ENCODE measurements around the gene NEK9.
"Not testable (repeated sequence)": the region's sequence is repeated elsewhere in the genome, so short reads cannot be mapped to it uniquely, and the experiment has no call there.

Gene NEK9

DNA sequence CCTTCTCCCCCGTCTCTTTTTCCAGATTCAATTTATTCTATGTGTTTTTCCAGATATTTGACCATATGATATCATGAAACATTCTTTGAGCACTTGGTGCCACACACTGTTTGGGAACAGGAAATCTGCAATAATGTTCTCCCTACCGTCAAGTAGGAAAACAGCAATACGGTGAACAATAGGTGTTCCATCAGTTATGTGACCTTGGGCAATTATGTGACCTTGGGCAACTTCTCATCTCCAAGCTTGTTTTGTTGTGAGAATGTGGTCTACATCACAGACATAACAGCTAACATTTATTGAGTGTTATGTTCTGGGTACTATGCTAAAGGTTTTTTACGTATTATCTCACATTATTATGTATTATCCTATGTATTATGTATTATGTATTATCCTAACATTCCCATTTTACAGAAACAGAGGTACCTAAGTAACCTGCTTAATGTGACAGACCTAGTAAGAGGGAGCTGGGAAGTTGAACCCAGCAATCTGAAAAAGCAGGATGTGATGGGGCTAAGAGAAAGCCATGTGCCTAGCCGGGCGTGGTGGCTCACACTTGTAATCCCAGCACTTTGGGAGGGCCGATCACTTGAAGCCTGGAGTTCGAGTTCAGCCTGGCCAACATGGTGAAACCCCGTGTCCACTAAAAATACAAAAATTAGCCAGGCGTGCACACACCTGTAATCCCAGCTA is 1.2 kb upstream of the NEK9 start:
- no peak overlapping the region for H3K9ac ChIP-seq (ENCODE audit: low read depth, low read length)
- peak overlapping the region; percentile 95 for H3K4me3 ChIP-seq (ENCODE audit: low read length)
- no peaks in the 10 kb centered on the region for H3K9me3 ChIP-seq (ENCODE audit: insufficient read depth, low read depth, low read length)
- no peaks in the 10 kb centered on the region for H3K27me3 ChIP-seq (ENCODE audit: insufficient read depth, low read length)
- 92% methylated on average over 9 of the region's 10 CpGs for WGBS
- H3K4me1 ChIP-seq (ENCODE audit: insufficient read depth, low read length), result peaks cover 17% of the 10 kb centered on the region
- H3K36me3 ChIP-seq (ENCODE audit: insufficient read depth, low read length), result peaks cover 13% of the 10 kb centered on the region; the same call in 1 of the 2 replicates
- no peak overlapping the region for H3K27ac ChIP-seq (ENCODE audit: low read depth, low read length)

DNA sequence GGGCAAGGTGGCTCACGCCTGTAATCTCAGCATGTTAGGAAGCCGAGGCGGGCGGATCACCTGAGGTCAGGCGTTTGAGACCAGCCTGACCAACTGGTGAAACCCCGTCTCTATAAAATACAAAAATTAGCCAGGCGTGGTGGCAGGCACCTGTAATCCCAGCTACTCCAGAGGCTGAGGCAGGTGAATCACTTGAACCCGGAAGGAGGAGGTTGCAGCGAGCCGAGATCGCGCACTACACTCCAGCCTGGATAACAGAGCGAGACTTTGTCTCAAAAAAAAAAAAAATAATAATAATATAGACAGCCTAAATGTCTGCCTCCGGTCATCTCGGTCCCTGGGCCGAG is 599 bp upstream of the NEK9 start:
- WGBS, result 53% methylated on average over 16 of the region's 16 CpGs

DNA sequence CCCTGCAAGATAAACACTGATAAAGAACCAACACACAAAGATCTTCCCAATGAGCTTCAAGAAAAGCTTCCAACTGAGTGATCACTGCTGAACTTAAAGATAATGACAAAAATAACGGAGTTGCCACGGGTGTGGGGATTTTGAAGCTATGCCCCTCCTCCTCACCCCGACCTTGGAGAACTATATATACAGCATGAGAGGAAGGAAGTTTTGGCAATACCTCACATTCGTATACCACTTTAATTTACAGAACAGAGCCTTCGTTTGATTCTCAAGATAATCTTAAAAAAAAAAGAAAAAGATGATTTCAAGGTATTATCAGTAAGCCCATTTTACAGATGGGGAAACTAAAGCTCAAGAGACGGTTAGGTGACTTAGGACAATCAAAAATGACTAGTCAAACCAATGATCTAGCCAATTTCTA is 715 bp downstream of the NEK9 start:
- H3K36me3 ChIP-seq (ENCODE audit: insufficient read depth, low read length), result peaks cover 3% of the 10 kb centered on the region; the same call in 1 of the 2 replicates
- H3K27me3 ChIP-seq (ENCODE audit: insufficient read depth, low read length), result no peaks in the 10 kb centered on the region
- H3K9ac ChIP-seq (ENCODE audit: low read depth, low read length), result peak overlapping the region; percentile 93
- peak overlapping the region; percentile 95 for H3K4me3 ChIP-seq (ENCODE audit: low read length)
- 13% methylated on average over 1 of the region's 6 CpGs for WGBS
- no peaks in the 10 kb centered on the region for H3K9me3 ChIP-seq (ENCODE audit: insufficient read depth, low read depth, low read length)
- peak overlapping the region; percentile 91 for H3K27ac ChIP-seq (ENCODE audit: low read depth, low read length)
- peaks cover 17% of the 10 kb centered on the region for H3K4me1 ChIP-seq (ENCODE audit: insufficient read depth, low read length)

More for the DNA sequence above, 599 bp upstream of the NEK9 start:
- Histone ChIP-seq H3K4me1 (ENCODE audit: insufficient read depth, low read length) (peaks cover 17% of the 10 kb centered on the region), H3K4me3 (ENCODE audit: low read length) (peak overlapping the region; percentile 95), H3K27ac (ENCODE audit: low read depth, low read length) (peak overlapping the region; percentile 91), H3K9ac (ENCODE audit: low read depth, low read length) (peak overlapping the region; percentile 93)
- not testable (repeated sequence) for H3K36me3 ChIP-seq (ENCODE audit: insufficient read depth, low read length); H3K9me3 ChIP-seq (ENCODE audit: insufficient read depth, low read depth, low read length); H3K27me3 ChIP-seq (ENCODE audit: insufficient read depth, low read length)

DNA sequence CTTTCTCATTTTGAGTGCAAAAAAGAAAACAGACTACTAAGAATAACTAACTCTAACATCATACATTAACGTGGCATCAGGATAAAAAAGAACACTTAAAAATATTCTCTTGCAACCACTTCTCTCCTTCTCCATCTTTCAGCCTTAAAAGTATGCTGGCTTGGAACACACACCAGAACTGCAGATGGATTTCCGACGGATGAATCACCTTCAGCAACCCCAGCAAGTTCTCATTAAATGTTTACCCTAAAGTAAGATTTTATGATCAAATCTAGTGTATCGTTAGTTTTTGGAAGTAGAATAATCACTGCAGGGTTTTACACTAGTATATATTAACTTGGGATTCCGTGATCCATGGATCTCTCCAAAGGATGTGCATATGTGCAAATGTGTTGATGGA is 1.2 kb downstream of the NEK9 start:
- Histone ChIP-seq H3K9ac (ENCODE audit: low read depth, low read length) (peak overlapping the region; percentile 93; the same call in 1 of the 2 replicates), H3K27ac (ENCODE audit: low read depth, low read length) (no peak overlapping the region), H3K36me3 (ENCODE audit: insufficient read depth, low read length) (peaks cover 7% of the 10 kb centered on the region), H3K4me1 (ENCODE audit: insufficient read depth, low read length) (peaks cover 17% of the 10 kb centered on the region), H3K4me3 (ENCODE audit: low read length) (peak overlapping the region; percentile 95), H3K27me3 (ENCODE audit: insufficient read depth, low read length) (no peaks in the 10 kb centered on the region), H3K9me3 (ENCODE audit: insufficient read depth, low read depth, low read length) (no peaks in the 10 kb centered on the region)
- 87% methylated on average over 5 of the region's 5 CpGs for WGBS

- Histone ChIP-seq H3K9me3 (ENCODE audit: insufficient read depth, low read depth, low read length) (no peaks in the 10 kb centered on the region), H3K9ac (ENCODE audit: low read depth, low read length) (no peak overlapping the region), H3K27ac (ENCODE audit: low read depth, low read length) (no peak overlapping the region), H3K36me3 (ENCODE audit: insufficient read depth, low read length) (peaks cover 23% of the 10 kb centered on the region), H3K27me3 (ENCODE audit: insufficient read depth, low read length) (no peaks in the 10 kb centered on the region), H3K4me3 (ENCODE audit: low read length) (no peak overlapping the region), H3K4me1 (ENCODE audit: insufficient read depth, low read length) (peaks cover 17% of the 10 kb centered on the region)
- 72% methylated on average over 7 of the region's 7 CpGs for WGBS
Measured at GRCh38 chr14:75123991-75124390, 2.9 kb downstream of the NEK9 start.

DNA sequence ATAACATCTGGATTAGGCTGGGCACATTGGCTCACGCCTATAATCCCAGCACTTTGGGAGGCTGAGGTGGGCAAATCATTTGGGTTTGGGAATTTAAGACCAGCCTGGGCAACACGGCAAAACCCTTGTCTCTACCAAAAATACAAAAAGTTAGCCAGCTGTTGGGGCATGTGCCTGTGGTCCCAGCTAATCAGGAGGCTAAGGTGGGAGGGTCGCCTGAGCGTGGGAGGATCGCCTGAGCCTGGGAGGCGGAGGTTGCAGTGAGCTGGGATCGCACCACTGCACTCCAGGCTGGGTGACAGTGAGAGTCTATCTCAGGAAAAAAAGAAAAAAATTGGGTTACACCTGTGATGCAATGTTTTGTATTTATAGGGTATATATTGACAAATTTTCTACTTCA is 5.3 kb downstream of the NEK9 start:
- no peak overlapping the region for H3K4me3 ChIP-seq (ENCODE audit: low read length)
- no peak overlapping the region for H3K9ac ChIP-seq (ENCODE audit: low read depth, low read length)
- H3K36me3 ChIP-seq (ENCODE audit: insufficient read depth, low read length), result peaks cover 47% of the 10 kb centered on the region
- WGBS, result 92% methylated on average over 7 of the region's 7 CpGs
- no peaks in the 10 kb centered on the region for H3K9me3 ChIP-seq (ENCODE audit: insufficient read depth, low read depth, low read length)
- no peaks in the 10 kb centered on the region for H3K27me3 ChIP-seq (ENCODE audit: insufficient read depth, low read length)
- peaks cover 13% of the 10 kb centered on the region; the same call in 1 of the 2 replicates for H3K4me1 ChIP-seq (ENCODE audit: insufficient read depth, low read length)
- H3K27ac ChIP-seq (ENCODE audit: low read depth, low read length), result no peak overlapping the region

GRCh38 chr14:75120541-75121291 is 6.1 kb downstream of the NEK9 start:
- Histone ChIP-seq H3K9ac (ENCODE audit: low read depth, low read length) (no peak overlapping the region), H3K4me1 (ENCODE audit: insufficient read depth, low read length) (peaks cover 10% of the 10 kb centered on the region; the same call in 1 of the 2 replicates), H3K4me3 (ENCODE audit: low read length) (no peak overlapping the region), H3K9me3 (ENCODE audit: insufficient read depth, low read depth, low read length) (no peaks in the 10 kb centered on the region), H3K36me3 (ENCODE audit: insufficient read depth, low read length) (peaks cover 55% of the 10 kb centered on the region), H3K27ac (ENCODE audit: low read depth, low read length) (no peak overlapping the region), H3K27me3 (ENCODE audit: insufficient read depth, low read length) (no peaks in the 10 kb centered on the region)
- WGBS, result 76% methylated on average over 3 of the region's 3 CpGs

- Histone ChIP-seq H3K9me3 (ENCODE audit: insufficient read depth, low read depth, low read length) (no peaks in the 10 kb centered on the region), H3K4me3 (ENCODE audit: low read length) (no peak overlapping the region), H3K27me3 (ENCODE audit: insufficient read depth, low read length) (no peaks in the 10 kb centered on the region), H3K9ac (ENCODE audit: low read depth, low read length) (no peak overlapping the region), H3K36me3 (ENCODE audit: insufficient read depth, low read length) (peaks cover 71% of the 10 kb centered on the region), H3K4me1 (ENCODE audit: insufficient read depth, low read length) (peaks cover under 1% of the 10 kb centered on the region; the same call in 1 of the 2 replicates), H3K27ac (ENCODE audit: low read depth, low read length) (no peak overlapping the region)
- WGBS, result 97% methylated on average over 2 of the region's 2 CpGs
Measured at GRCh38 chr14:75119056-75119455, 7.8 kb downstream of the NEK9 start.

- Histone ChIP-seq H3K27ac (ENCODE audit: low read depth, low read length) (no peak overlapping the region), H3K4me1 (ENCODE audit: insufficient read depth, low read length) (no peaks in the 10 kb centered on the region), H3K9me3 (ENCODE audit: insufficient read depth, low read depth, low read length) (no peaks in the 10 kb centered on the region), H3K27me3 (ENCODE audit: insufficient read depth, low read length) (no peaks in the 10 kb centered on the region), H3K36me3 (ENCODE audit: insufficient read depth, low read length) (peaks cover 99% of the 10 kb centered on the region), H3K9ac (ENCODE audit: low read depth, low read length) (no peak overlapping the region), H3K4me3 (ENCODE audit: low read length) (no peak overlapping the region)
- WGBS, result 96% methylated on average over 5 of the region's 5 CpGs
Measured at GRCh38 chr14:75113932-75114539, 12.8 kb downstream of the NEK9 start.

- no peak overlapping the region for H3K4me3 ChIP-seq (ENCODE audit: low read length)
- H3K9me3 ChIP-seq (ENCODE audit: insufficient read depth, low read depth, low read length), result no peaks in the 10 kb centered on the region
- H3K9ac ChIP-seq (ENCODE audit: low read depth, low read length), result no peak overlapping the region
- H3K27me3 ChIP-seq (ENCODE audit: insufficient read depth, low read length), result no peaks in the 10 kb centered on the region
- H3K27ac ChIP-seq (ENCODE audit: low read depth, low read length), result no peak overlapping the region
- H3K4me1 ChIP-seq (ENCODE audit: insufficient read depth, low read length), result no peaks in the 10 kb centered on the region
- H3K36me3 ChIP-seq (ENCODE audit: insufficient read depth, low read length), result peaks cover 96% of the 10 kb centered on the region
- WGBS, result 94% methylated on average over 1 of the region's 2 CpGs
Measured at GRCh38 chr14:75109877-75110276, 17.0 kb downstream of the NEK9 start.

DNA sequence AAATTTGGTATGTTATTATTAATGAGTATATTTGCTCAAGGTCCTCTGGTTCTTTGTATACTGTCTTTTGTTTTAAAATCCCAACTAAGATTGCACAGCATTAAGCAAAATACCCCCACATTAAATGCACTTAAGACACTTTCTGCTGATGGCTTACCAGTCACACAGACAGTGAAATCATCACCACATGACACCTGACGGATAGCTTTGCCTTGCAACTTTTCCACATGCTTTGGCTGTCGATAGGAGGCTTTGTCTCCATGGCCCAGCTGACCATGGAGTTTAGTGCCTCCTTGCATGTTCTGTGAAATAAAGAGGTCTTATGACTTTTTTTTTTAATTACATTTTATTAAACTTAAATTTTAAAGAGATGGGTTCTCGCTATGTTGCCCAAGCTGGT is 19.7 kb downstream of the NEK9 start:
- Histone ChIP-seq H3K9me3 (ENCODE audit: insufficient read depth, low read depth, low read length) (no peaks in the 10 kb centered on the region), H3K27ac (ENCODE audit: low read depth, low read length) (no peak overlapping the region), H3K27me3 (ENCODE audit: insufficient read depth, low read length) (no peaks in the 10 kb centered on the region), H3K4me1 (ENCODE audit: insufficient read depth, low read length) (no peaks in the 10 kb centered on the region), H3K4me3 (ENCODE audit: low read length) (no peak overlapping the region), H3K9ac (ENCODE audit: low read depth, low read length) (no peak overlapping the region), H3K36me3 (ENCODE audit: insufficient read depth, low read length) (peaks cover 91% of the 10 kb centered on the region)
- 92% methylated on average over 3 of the region's 3 CpGs for whole genome bisulfite sequencing

Measured in HUES64 (cell line).